ENCODE data around the gene TP73.

The TP73 gene

GRCh38 chr1:3636080-3636479 is 16.2 kb upstream of the TP73 start:
- no peak for DNase-seq

GRCh38 chr1:3636531-3636930 is 15.8 kb upstream of the TP73 start:
- no peak for DNase-seq

GRCh38 chr1:3638027-3638426 is 14.3 kb upstream of the TP73 start:
- DNase-seq, result no peak

GRCh38 chr1:3638676-3639075 is 13.6 kb upstream of the TP73 start:
- no peak for DNase-seq

GRCh38 chr1:3639397-3639911 is 12.9 kb upstream of the TP73 start:
- no peak for DNase-seq

GRCh38 chr1:3640121-3640837 is 12.0 kb upstream of the TP73 start:
- no peak for DNase-seq

GRCh38 chr1:3641046-3641760 is 11.1 kb upstream of the TP73 start:
- DNase-seq, result no peak

- DNase-seq, result no peak
Observed at GRCh38 chr1:3641816-3642215, 10.5 kb upstream of the TP73 start.

- DNase-seq, result no peak
Observed at GRCh38 chr1:3642919-3643675, 9.2 kb upstream of the TP73 start.

- no peak for DNase-seq
Observed at GRCh38 chr1:3644273-3644672, 8.0 kb upstream of the TP73 start.

- DNase-seq, result no peak
Observed at GRCh38 chr1:3645247-3645646, 7.1 kb upstream of the TP73 start.

- DNase-seq, result no peak
Observed at GRCh38 chr1:3645666-3646355, 6.5 kb upstream of the TP73 start.

- DNase-seq, result no peak
Observed at GRCh38 chr1:3646596-3646995, 5.7 kb upstream of the TP73 start.

GRCh38 chr1:3649342-3650247 is 2.7 kb upstream of the TP73 start, which contains the start of gene WRAP73:
Gene WRAP73 (minus strand): TSS chr1:3650103. CDS start chr1:3649999, 104 bp downstream.
- peak; percentile 91 for DNase-seq

GRCh38 chr1:3650248-3651025 is 1.9 kb upstream of the TP73 start:
- DNase-seq, result no peak

- no peak for DNase-seq
Observed at GRCh38 chr1:3651026-3651929, 1.0 kb upstream of the TP73 start.

GRCh38 chr1:3652548-3653285 is 401 bp downstream of the TP73 start:
- no peak for DNase-seq

GRCh38 chr1:3653286-3653618 is 936 bp downstream of the TP73 start:
- no peak for DNase-seq

All from activated naive CD4-positive, alpha-beta T cell treated with anti-CD3 and anti-CD28 coated beads, Interleukin-2, amount 50 U/mL, for 16 hours (primary cell).